GM20431 (cell line): Measurements from ENCODE around the gene SLC22A4.

Source experiments
- in situ Hi-C: fragments of 300-500 bp; cut with MseI, MboI; formaldehyde crosslinking; loops from one replicate; pipeline ENCODE4 v1.15.0; 2020; ENCODE audit warnings: low sequenced_read_pairs; ENCODE audit not compliant: unreplicated experiment

SLC22A4 gene

GRCh38 chr5:132261881-132262845, 32.0 kb upstream of the SLC22A4 start:
- in situ Hi-C loops = no loop called here

- in situ Hi-C loops = no loop called here
Observed at GRCh38 chr5:132262882-132263547, 31.2 kb upstream of the SLC22A4 start.

GRCh38 chr5:132263548-132264261, 30.5 kb upstream of the SLC22A4 start:
- in situ Hi-C loops = no loop called here

GRCh38 chr5:132264546-132265335, 29.5 kb upstream of the SLC22A4 start:
- in situ Hi-C loops = no loop called here

- in situ Hi-C loops = no loop called here
Observed at GRCh38 chr5:132265336-132266030, 28.7 kb upstream of the SLC22A4 start.

- in situ Hi-C loops = no loop called here
Observed at GRCh38 chr5:132266031-132266835, 28.0 kb upstream of the SLC22A4 start.

GRCh38 chr5:132266836-132267160, 27.4 kb upstream of the SLC22A4 start:
- in situ Hi-C loops = no loop called here

GRCh38 chr5:132267166-132267739, 26.9 kb upstream of the SLC22A4 start:
- in situ Hi-C loops = no loop called here

GRCh38 chr5:132267931-132268768, 26.0 kb upstream of the SLC22A4 start:
- in situ Hi-C loops = no loop called here

GRCh38 chr5:132268769-132269551, 25.2 kb upstream of the SLC22A4 start:
- in situ Hi-C loops = no loop called here

GRCh38 chr5:132269635-132270334, 24.4 kb upstream of the SLC22A4 start:
- in situ Hi-C loops = no loop called here

GRCh38 chr5:132270335-132270665, 23.9 kb upstream of the SLC22A4 start:
- in situ Hi-C loops = no loop called here

GRCh38 chr5:132270706-132271105, 23.5 kb upstream of the SLC22A4 start:
- in situ Hi-C loops = no loop called here

GRCh38 chr5:132271251-132272246, 22.6 kb upstream of the SLC22A4 start:
- in situ Hi-C loops = no loop called here
